ENCODE data around the gene PIGH. TPM values are rescaled to one million over a fixed set of nuclear protein-coding genes. Genes with fewer than 3 reads are reported as not detected.

Gene PIGH
- total and polyA plus RNA-seq, 2 of the 13 experiments (the other 11 are each of a cell fraction or from before 2014, with no cell fraction given), result 30.0 to 43.5 TPM

DNA sequence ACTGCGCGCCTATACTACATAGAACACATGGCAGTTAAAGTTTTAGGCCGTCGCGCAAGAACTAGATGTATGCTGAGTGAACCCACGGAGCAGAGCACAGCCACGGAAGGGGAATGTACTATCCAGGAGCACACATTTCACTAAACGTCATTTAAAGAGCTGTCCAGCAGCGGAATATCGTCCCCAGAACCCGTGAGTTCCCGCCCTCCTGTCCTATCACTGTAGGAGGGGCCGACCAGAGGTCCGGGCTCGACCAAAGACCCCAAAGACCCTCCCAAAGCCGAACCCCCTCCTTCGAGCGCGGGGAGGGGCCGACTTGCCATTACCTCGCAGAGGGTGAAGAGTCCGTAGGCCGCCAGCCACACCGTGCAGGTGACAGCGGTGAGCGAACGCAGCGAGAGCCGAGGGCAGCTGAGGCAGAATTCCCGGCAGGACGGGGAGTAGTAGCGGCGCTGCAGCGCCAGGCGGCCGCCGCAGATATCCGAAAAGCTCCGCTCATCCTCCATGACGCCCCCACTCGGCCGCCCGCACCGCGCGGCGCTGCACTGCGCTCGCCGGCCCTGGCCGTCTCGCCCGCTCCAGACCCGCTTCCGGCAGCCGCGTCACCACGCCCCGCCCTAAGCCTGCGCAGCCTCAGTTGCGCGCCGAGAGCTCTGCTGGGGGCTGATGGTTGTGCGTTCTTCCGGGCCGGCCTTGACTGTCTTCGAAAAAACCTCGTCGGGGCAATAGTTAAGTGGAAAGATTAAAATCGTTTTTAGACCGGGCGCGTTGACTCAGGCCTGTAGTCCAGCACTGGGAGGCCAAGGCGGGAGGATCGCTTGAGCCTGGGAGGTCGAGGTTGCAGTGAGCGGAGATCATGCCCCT, at the start of gene PIGH (continued):
- TF ChIP-seq, protein P1, sequence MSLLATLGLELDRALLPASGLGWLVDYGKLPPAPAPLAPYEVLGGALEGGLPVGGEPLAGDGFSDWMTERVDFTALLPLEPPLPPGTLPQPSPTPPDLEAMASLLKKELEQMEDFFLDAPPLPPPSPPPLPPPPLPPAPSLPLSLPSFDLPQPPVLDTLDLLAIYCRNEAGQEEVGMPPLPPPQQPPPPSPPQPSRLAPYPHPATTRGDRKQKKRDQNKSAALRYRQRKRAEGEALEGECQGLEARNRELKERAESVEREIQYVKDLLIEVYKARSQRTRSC (CRISPR knock-in tag; IDR thresholded peaks at IDR 0.05; ENCODE audit: low read depth), result peak; percentile 64; the same call in 1 of the 2 replicates
- 0 out of 2 replicates have a peak, but pooled peaks have one; percentile 73 for TF ChIP-seq NR1H2 (CRISPR knock-in tag; IDR thresholded peaks at IDR 0.05; ENCODE audit: borderline replicate concordance, low read depth)
- TF ChIP-seq, protein P2, sequence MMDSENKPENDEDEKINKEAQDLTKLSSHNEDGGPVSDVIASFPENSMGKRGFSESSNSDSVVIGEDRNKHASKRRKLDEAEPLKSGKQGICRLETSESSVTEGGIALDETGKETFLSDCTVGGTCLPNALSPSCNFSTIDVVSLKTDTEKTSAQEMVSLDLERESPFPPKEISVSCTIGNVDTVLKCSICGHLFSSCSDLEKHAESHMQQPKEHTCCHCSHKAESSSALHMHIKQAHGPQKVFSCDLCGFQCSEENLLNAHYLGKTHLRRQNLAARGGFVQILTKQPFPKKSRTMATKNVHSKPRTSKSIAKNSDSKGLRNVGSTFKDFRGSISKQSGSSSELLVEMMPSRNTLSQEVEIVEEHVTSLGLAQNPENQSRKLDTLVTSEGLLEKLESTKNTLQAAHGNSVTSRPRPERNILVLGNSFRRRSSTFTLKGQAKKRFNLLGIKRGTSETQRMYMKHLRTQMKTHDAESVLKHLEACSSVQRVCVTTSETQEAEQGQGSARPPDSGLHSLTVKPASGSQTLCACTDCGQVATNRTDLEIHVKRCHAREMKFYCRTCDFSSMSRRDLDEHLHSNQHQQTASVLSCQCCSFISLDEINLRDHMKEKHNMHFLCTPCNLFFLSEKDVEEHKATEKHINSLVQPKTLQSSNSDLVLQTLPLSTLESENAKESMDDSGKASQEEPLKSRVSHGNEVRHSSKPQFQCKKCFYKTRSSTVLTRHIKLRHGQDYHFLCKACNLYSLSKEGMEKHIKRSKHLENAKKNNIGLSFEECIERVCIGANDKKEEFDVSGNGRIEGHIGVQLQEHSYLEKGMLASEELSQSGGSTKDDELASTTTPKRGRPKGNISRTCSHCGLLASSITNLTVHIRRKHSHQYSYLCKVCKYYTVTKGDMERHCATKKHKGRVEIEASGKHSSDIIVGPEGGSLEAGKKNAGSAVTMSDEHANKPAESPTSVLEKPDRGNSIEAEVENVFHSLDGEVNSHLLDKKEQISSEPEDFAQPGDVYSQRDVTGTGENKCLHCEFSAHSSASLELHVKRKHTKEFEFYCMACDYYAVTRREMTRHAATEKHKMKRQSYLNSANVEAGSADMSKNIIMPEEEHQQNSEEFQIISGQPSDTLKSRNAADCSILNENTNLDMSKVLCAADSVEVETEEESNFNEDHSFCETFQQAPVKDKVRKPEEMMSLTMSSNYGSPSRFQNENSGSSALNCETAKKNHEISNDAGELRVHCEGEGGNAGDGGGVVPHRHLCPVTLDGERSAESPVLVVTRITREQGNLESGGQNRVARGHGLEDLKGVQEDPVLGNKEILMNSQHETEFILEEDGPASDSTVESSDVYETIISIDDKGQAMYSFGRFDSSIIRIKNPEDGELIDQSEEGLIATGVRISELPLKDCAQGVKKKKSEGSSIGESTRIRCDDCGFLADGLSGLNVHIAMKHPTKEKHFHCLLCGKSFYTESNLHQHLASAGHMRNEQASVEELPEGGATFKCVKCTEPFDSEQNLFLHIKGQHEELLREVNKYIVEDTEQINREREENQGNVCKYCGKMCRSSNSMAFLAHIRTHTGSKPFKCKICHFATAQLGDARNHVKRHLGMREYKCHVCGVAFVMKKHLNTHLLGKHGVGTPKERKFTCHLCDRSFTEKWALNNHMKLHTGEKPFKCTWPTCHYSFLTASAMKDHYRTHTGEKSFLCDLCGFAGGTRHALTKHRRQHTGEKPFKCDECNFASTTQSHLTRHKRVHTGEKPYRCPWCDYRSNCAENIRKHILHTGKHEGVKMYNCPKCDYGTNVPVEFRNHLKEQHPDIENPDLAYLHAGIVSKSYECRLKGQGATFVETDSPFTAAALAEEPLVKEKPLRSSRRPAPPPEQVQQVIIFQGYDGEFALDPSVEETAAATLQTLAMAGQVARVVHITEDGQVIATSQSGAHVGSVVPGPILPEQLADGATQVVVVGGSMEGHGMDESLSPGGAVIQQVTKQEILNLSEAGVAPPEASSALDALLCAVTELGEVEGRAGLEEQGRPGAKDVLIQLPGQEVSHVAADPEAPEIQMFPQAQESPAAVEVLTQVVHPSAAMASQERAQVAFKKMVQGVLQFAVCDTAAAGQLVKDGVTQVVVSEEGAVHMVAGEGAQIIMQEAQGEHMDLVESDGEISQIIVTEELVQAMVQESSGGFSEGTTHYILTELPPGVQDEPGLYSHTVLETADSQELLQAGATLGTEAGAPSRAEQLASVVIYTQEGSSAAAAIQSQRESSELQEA (CRISPR knock-in tag; IDR thresholded peaks at IDR 0.05; ENCODE audit: not compliant biosample characterization), result no peak
- TF ChIP-seq ZNF354B (CRISPR knock-in tag; IDR thresholded peaks at IDR 0.05), result peak; percentile 61; the same call in 1 of the 2 replicates
- TF ChIP-seq ZNF83 (CRISPR knock-in tag; IDR thresholded peaks at IDR 0.05; ENCODE audit: borderline replicate concordance), result no peak
- TF ChIP-seq ZFP82 (CRISPR knock-in tag; IDR thresholded peaks at IDR 0.05; ENCODE audit: borderline replicate concordance), result peak; percentile 59; the same call in 1 of the 2 replicates
- TF ChIP-seq, protein P3, sequence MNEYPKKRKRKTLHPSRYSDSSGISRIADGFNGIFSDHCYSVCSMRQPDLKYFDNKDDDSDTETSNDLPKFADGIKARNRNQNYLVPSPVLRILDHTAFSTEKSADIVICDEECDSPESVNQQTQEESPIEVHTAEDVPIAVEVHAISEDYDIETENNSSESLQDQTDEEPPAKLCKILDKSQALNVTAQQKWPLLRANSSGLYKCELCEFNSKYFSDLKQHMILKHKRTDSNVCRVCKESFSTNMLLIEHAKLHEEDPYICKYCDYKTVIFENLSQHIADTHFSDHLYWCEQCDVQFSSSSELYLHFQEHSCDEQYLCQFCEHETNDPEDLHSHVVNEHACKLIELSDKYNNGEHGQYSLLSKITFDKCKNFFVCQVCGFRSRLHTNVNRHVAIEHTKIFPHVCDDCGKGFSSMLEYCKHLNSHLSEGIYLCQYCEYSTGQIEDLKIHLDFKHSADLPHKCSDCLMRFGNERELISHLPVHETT (CRISPR knock-in tag; conservative IDR thresholded peaks at IDR 0.05), result 0 out of 2 replicates have a peak, but pooled peaks have one; percentile 34
- 0 out of 2 replicates have a peak, but pooled peaks have one; percentile 22 for TF ChIP-seq HIVEP1 (CRISPR knock-in tag; IDR thresholded peaks at IDR 0.05)
- TF ChIP-seq, protein P4, sequence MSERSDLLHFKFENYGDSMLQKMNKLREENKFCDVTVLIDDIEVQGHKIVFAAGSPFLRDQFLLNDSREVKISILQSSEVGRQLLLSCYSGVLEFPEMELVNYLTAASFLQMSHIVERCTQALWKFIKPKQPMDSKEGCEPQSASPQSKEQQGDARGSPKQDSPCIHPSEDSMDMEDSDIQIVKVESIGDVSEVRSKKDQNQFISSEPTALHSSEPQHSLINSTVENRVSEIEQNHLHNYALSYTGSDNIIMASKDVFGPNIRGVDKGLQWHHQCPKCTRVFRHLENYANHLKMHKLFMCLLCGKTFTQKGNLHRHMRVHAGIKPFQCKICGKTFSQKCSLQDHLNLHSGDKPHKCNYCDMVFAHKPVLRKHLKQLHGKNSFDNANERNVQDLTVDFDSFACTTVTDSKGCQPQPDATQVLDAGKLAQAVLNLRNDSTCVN (CRISPR knock-in tag; IDR thresholded peaks at IDR 0.05; ENCODE audit: borderline replicate concordance), result no peak
- TF ChIP-seq SPEN (CRISPR knock-in tag; IDR thresholded peaks at IDR 0.05; ENCODE audit: low read depth), result peak; percentile 65
- TF ChIP-seq ZMYM4 (CRISPR knock-in tag; IDR thresholded peaks at IDR 0.05), result peak; percentile 98
- TF ChIP-seq NFKBIZ (CRISPR knock-in tag; IDR thresholded peaks at IDR 0.05), result 0 out of 2 replicates have a peak, but pooled peaks have one; percentile 13
- no peak for TF ChIP-seq ZNF17 (CRISPR knock-in tag; IDR thresholded peaks at IDR 0.05)
- TF ChIP-seq, protein P5, sequence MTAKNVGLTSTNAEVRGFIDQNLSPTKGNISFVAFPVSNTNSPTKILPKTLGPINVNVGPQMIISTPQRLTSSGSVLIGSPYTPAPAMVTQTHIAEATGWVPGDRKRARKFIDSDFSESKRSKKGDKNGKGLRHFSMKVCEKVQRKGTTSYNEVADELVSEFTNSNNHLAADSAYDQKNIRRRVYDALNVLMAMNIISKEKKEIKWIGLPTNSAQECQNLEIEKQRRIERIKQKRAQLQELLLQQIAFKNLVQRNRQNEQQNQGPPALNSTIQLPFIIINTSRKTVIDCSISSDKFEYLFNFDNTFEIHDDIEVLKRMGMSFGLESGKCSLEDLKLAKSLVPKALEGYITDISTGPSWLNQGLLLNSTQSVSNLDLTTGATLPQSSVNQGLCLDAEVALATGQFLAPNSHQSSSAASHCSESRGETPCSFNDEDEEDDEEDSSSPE (CRISPR knock-in tag; IDR thresholded peaks at IDR 0.05), result peak; percentile 78
- no peak for TF ChIP-seq HES4 (CRISPR knock-in tag; IDR thresholded peaks at IDR 0.05; ENCODE audit: borderline replicate concordance)

All from HepG2 (cell line).